Prostate gland (tissue), 2 donors: ENCODE data around the gene NAA38. TPM values are rescaled to one million over a fixed set of nuclear protein-coding genes. Genes with fewer than 3 reads are reported as not detected.
A peak's percentile ranks its signal among the peaks of the same experiment; 100 is the strongest.

ENCODE experiments used
- DNase-seq: peaks from one replicate; pipeline ENCODE4 v3.0.0-alpha.2; 2019; ENCODE audit warnings: low spot score
- H3K27ac ChIP-seq, 2 donors: fragments of 200-600 bp; sonication (generic); 2 replicates each; pipeline ENCODE4 v1.5.1; 2017 to 2019
- H3K27me3 ChIP-seq: fragments of 200-600 bp; sonication (generic); replicated peaks from 2 replicates; pipeline ENCODE4 v1.5.1; 2019; ENCODE audit not compliant: insufficient read depth
- H3K36me3 ChIP-seq, 2 donors: fragments of 200-600 bp; sonication (generic); 1 replicate in 1 of 2; 2 replicates in 1 of 2; pipeline versions ENCODE4 v1.5.1 to v1.8.1; 2017 to 2019
- H3K4me1 ChIP-seq: fragments of 200-600 bp; sonication (generic); replicated peaks from 2 replicates; pipeline ENCODE4 v1.5.1; 2019
- H3K4me3 ChIP-seq, 2 donors: fragments of 200-600 bp; sonication (generic); 2 replicates each; pipeline ENCODE4 v1.5.1; 2017 to 2019
- H3K9me3 ChIP-seq: fragments of 200-600 bp; sonication (generic); 2 replicates; pipeline ENCODE4 v1.5.1; 2017
- POLR2A ChIP-seq: fragments of 450-650 bp; IDR thresholded peaks from one replicate; pipeline ENCODE4 v1.6.1; 2016; ENCODE audit warnings: antibody characterized with exemption, mild to moderate bottlenecking
- POLR2AphosphoS5 ChIP-seq: sonication (generic); formaldehyde crosslinking; IDR thresholded peaks from one replicate; pipeline ENCODE4 v1.6.1; 2017; ENCODE audit warnings: antibody characterized with exemption
- WGBS: methylation state at CpG from one replicate; pipeline ENCODE4 v1.1.5; 2018; 5-methylcytosine and 5-hydroxymethylcytosine counted together
- intact Hi-C: fragments of 100-400 bp; cut with DNase I; formaldehyde crosslinking; loops from one replicate; pipeline ENCODE4 v1.14.2; 2022
- total RNA-seq, 2 donors: library from RNA; depleted of rRNA; stranded (reverse); fragments of >200 nt; gene quantifications; one replicate each; pipeline ENCODE4 v1.1.0, GENCODE V29; 2016
- TF ChIP-seq, protein P1 (sequence below), 4 experiments: fragments of 200-600 bp in 2 of 4; fragments of 450-650 bp in 2 of 4; sonication (generic) in 2 of 4; IDR thresholded peaks; 1 replicate in 3 of 4; 2 replicates in 1 of 4; pipeline ENCODE4 v1.5.1; 2016 to 2019; ENCODE audit warnings: antibody characterized with exemption in 4 of 4, mild to moderate bottlenecking in 2 of 4, moderate library complexity in 2 of 4

Gene NAA38
- total RNA-seq: 100 to 1,000 TPM in 1 of 2 donors, 10 to 100 TPM in 1; 74.6 to 163 TPM

DNA sequence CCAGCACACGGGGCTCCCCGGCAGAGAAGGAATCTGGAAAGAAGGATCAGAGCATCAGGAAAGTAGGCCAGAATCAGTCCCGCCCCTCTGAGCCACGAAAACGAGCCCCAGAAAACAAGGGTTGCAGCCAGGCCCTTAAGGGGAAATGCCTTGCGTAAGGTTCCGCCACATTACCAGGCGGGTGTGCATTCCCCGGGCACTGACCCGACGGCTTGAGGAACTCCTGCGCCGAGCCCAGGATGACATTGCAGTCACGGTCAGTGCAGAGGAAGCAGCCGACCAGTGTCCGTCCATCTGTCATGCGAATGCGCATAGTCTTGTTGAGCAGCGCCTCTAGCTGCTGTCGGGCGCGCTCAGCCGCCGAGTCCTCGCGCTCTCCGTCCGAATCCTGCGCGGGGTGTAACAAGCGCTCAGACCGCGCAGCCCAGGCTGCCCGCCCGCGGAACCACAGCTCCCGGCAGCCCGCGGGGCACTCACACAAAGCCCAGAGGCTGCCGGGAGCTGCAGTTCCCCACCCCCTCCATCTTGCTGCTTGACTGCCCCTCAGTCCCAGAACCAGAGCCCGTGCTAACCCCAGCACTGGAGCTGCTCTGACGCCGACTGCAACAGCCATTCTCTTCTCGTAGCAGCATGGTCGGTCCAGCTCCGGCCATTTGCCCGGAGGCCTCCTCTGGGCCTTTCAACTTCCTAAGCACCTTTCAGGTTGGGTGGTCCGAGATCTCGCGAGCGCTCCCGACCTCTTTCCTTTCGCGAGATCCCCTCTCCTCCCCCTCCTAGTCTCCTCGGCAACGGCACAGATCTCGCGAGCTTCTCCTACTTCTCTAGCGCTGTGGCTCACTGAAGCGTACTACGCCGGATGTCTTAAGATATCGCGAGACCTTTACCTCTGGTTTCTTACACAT, at the start of gene NAA38:
TSS of gene NAA38 (minus strand) at position 749 of the 902 bp plus-strand sequence. CDS start at position 653, 96 bp downstream.
- TF ChIP-seq, protein P1, sequence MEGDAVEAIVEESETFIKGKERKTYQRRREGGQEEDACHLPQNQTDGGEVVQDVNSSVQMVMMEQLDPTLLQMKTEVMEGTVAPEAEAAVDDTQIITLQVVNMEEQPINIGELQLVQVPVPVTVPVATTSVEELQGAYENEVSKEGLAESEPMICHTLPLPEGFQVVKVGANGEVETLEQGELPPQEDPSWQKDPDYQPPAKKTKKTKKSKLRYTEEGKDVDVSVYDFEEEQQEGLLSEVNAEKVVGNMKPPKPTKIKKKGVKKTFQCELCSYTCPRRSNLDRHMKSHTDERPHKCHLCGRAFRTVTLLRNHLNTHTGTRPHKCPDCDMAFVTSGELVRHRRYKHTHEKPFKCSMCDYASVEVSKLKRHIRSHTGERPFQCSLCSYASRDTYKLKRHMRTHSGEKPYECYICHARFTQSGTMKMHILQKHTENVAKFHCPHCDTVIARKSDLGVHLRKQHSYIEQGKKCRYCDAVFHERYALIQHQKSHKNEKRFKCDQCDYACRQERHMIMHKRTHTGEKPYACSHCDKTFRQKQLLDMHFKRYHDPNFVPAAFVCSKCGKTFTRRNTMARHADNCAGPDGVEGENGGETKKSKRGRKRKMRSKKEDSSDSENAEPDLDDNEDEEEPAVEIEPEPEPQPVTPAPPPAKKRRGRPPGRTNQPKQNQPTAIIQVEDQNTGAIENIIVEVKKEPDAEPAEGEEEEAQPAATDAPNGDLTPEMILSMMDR (IDR thresholded peaks at IDR 0.05): peak; percentile 14 to 88 (median 68)
- TF ChIP-seq POLR2AphosphoS5: peak; percentile 70
- peak; percentile 39 for TF ChIP-seq POLR2A
- intact Hi-C loops: no loop called here
- Histone ChIP-seq H3K27ac (peak within 1 kb of the TSS; percentile 80 to 92), H3K27me3 (no peaks in the 10 kb centered on the region), H3K4me3 (peak within 1 kb of the TSS; percentile 49 to 54), H3K36me3 (peaks cover 0 to 10% of the 10 kb centered on the region in 2 donors), H3K9me3 (no peaks in the 10 kb centered on the region), H3K4me1 (peaks cover 12% of the 10 kb centered on the region)
- 1% methylated on average over 58 of the region's 64 CpGs for WGBS
- peak; percentile 97 for DNase-seq

GRCh38 chr17:7903154-7904103, 46.1 kb upstream of the NAA38 start:
- Histone ChIP-seq H3K9me3 (no peaks in the 10 kb centered on the region), H3K4me3 (no peak overlapping the region), H3K27me3 (no peaks in the 10 kb centered on the region), H3K36me3 (peaks cover 45 to 49% of the 10 kb centered on the region in 2 donors), H3K27ac (peak overlapping the region; percentile 29 to 76), H3K4me1 (peaks cover 3% of the 10 kb centered on the region)
- DNase-seq: peak; percentile 57
- 56% methylated on average over 22 of the region's 22 CpGs for WGBS
- TF ChIP-seq POLR2A (no peak), POLR2AphosphoS5 (peak; percentile 69)
- TF ChIP-seq, protein P1 (IDR thresholded peaks at IDR 0.05): no peak
- intact Hi-C loops: no loop called here

DNA sequence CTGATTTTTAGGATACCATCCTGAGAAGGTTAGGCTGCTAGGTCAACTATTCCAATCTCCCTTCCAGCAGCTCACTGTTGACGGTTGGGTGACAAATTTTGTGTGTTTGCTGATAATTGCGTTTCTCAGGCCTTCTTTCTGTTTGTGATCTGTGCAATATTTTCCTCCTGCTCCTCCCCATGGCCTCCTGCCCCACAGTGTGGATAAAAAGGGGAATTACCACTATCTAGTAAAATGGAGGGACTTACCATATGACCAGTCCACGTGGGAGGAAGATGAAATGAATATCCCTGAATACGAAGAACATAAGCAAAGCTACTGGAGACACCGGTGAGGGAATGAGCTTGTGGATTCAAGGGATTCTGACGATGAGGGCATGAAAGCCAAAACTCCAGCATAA, 40.4 kb upstream of the NAA38 start:
- intact Hi-C loops: loop anchor here (5.0 kb wide), 1 partner anchor 35 kb away; no protein-coding TSS in a partner anchor
- WGBS: 33% methylated on average over 6 of the region's 6 CpGs
- Histone ChIP-seq H3K4me3 (no peak overlapping the region), H3K27me3 (no peaks in the 10 kb centered on the region), H3K4me1 (no peaks in the 10 kb centered on the region), H3K36me3 (peaks cover 28 to 46% of the 10 kb centered on the region in 2 donors), H3K9me3 (no peaks in the 10 kb centered on the region), H3K27ac (peak overlapping the region in 1 of 2 donors; percentile 4)
- peak; percentile 23 for TF ChIP-seq POLR2AphosphoS5
- TF ChIP-seq POLR2A: no peak
- TF ChIP-seq, protein P1 (IDR thresholded peaks at IDR 0.05): peak in 2 of 4 experiments; percentile 55 to 56
- no peak for DNase-seq

DNA sequence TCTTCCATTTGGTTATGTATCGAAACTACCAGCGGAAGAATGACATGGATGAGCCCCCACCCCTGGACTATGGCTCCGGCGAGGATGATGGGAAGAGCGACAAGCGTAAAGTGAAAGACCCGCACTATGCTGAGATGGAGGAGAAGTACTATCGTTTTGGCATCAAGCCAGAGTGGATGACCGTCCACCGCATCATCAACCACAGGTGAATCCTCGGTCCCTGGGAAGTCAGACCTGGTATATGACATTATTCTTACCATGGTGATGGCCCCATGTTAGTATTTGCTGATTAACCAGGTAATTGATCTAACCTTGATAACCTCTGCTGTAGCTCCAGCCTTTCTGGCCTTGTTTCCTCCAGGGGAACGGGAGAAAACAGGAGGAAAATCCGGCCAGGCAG, 39.7 kb upstream of the NAA38 start:
- Histone ChIP-seq H3K27me3 (no peaks in the 10 kb centered on the region), H3K4me1 (no peaks in the 10 kb centered on the region), H3K36me3 (peaks cover 28 to 46% of the 10 kb centered on the region in 2 donors), H3K27ac (no peak overlapping the region), H3K4me3 (no peak overlapping the region), H3K9me3 (no peaks in the 10 kb centered on the region)
- no peak for DNase-seq
- TF ChIP-seq POLR2AphosphoS5 (no peak), POLR2A (no peak)
- TF ChIP-seq, protein P1 (IDR thresholded peaks at IDR 0.05): no peak
- intact Hi-C loops: loop anchor here (5.0 kb wide), 1 partner anchor 35 kb away; no protein-coding TSS in a partner anchor
- WGBS: 80% methylated on average over 13 of the region's 13 CpGs
